HEK293 (cell line): ENCODE data around the gene FPR1.

Experiments used
- CTCF ChIP-seq: fragments of 450-650 bp; formaldehyde crosslinking; IDR thresholded peaks from 2 replicates; pipeline ENCODE4 v1.5.1; 2016; ENCODE audit warnings: missing biosample characterization, missing genetic modification characterization
- ZBTB49 ChIP-seq: fragments of 450-650 bp; formaldehyde crosslinking; IDR thresholded peaks from 2 replicates; pipeline ENCODE4 v1.5.1; 2016; ENCODE audit warnings: missing biosample characterization, missing genetic modification characterization, low read depth

DNA sequence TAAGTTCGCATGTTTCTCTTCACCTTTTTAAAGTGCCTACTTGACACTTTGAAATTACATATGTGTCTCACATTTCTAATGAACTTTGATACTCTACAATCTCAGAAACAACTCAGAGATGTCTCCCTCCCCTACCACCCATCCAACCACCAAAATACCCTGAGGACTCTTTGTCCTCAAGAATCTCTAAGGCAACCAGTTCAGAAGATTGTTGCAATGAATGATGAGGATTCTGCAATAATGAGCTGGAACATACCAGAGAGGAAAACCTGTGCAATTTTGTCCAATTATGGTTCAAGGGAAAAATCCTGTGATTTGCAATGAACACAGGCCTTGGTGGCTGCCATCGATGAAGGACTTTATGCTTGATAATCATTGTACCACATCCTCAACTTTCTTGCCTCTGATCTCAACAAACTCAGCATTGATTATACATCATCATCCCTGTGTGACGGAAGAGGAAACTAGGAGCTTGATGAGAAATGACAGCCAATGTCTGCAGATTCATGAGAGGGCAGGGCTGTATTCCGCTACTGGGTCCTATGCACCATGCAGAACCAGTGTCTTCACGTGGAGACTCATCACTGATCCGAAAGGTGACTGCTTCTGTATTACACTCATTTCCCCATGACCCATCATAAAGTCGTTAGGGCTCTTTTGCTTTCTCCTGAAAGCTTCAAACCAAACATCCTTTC is 1.1 kb downstream of the FPR1 start:
- TF ChIP-seq ZBTB49 (no peak), CTCF (tag by site-specific recombination) (no peak)
